MCF 10A (cell line): ENCODE data around the gene FAS. TPM values are rescaled to one million over a fixed set of nuclear protein-coding genes. Genes with fewer than 3 reads are reported as not detected.

ENCODE experiments used
- BruUV-seq: library from RNA; stranded (reverse); fragments of 400-500 nt; replicated peaks from 2 replicates; lab custom pipeline; 2021; lab: Mats Ljungman, UMichigan
- CTCF ChIA-PET: fragments of 300-600 bp; sonication (Branson Sonifier 250); formaldehyde crosslinking; extraction: SDS; loops from one replicate; lab custom pipeline; 2021; ENCODE audit warnings: antibody characterized with exemption, inconsistent platforms; lab: Yijun Ruan, JAX
- POLR2A ChIA-PET: fragments of 300-600, 350-650 bp; sonication (Branson Sonifier 250); formaldehyde crosslinking; extraction: SDS; loops from one replicate; lab custom pipeline; 2020; ENCODE audit warnings: antibody characterized with exemption, inconsistent platforms; lab: Yijun Ruan, JAX
- DNase-seq: peaks from one replicate; pipeline ENCODE4 v3.0.0-alpha.2; 2018; ENCODE audit not compliant: unreplicated experiment
- H3K27ac Mint-ChIP-seq: one replicate; pipeline ENCODE4 v1.8.0; 2022; ENCODE audit warnings: mild to moderate bottlenecking, low read depth, mixed read lengths; ENCODE audit not compliant: unreplicated experiment
- H3K27me3 Mint-ChIP-seq: one replicate; pipeline ENCODE4 v1.8.0; 2022; ENCODE audit warnings: mixed read lengths; ENCODE audit not compliant: insufficient read depth, unreplicated experiment
- H3K36me3 Mint-ChIP-seq: one replicate; pipeline ENCODE4 v1.8.0; 2022; ENCODE audit warnings: mild to moderate bottlenecking, moderate library complexity, mixed read lengths; ENCODE audit not compliant: insufficient read depth, unreplicated experiment
- H3K4me1 Mint-ChIP-seq: one replicate; pipeline ENCODE4 v1.8.0; 2022; ENCODE audit warnings: mixed read lengths; ENCODE audit not compliant: insufficient read depth, unreplicated experiment
- H3K4me3 Mint-ChIP-seq: one replicate; pipeline ENCODE4 v1.8.0; 2022; ENCODE audit warnings: mild to moderate bottlenecking, moderate library complexity, mixed read lengths; ENCODE audit not compliant: unreplicated experiment
- H3K9me3 Mint-ChIP-seq: one replicate; pipeline ENCODE4 v1.8.0; 2022; ENCODE audit warnings: mixed read lengths; ENCODE audit not compliant: unreplicated experiment
- intact Hi-C: fragments of 100-400 bp; cut with micrococcal nuclease; formaldehyde crosslinking; loops from 2 replicates; pipeline ENCODE4 v1.14.1; 2022
- total RNA-seq: library from RNA; stranded (reverse); gene quantifications from 2 replicates; pipeline ENCODE4 v1.2.3, GENCODE V29; 2022
- TF ChIP-seq, protein P1 (sequence below): fragments of 200-600 bp; IDR thresholded peaks from one replicate; pipeline ENCODE4 v1.8.0; 2022; ENCODE audit warnings: antibody characterized with exemption, mild to moderate bottlenecking; ENCODE audit not compliant: unreplicated experiment

The FAS gene
- total RNA-seq, 1 experiment from 2014 or later: 60.2 TPM

DNA sequence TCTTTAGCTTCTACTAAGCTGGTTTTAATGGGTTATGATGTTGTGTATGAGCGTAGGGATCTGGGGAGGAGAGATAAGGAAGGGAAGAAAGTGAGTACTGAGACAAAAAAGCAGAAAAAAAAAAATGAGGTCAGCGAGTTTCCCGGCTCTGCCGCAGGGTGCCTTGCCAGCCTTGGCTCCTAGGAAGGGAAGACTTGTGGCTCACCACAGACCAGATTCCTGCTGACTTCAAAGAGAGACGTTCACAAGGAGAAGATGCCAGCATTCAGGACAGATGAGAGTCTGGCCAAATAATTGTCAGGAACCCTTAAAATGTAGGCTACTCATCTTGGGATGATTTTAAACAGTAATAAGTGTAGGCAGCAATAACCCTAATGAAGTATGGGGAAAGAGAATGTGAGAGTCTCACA, 11.4 kb upstream of the FAS start:
- intact Hi-C loops: no loop called here
- Mint-ChIP-seq H3K4me3 (no peak overlapping the region), H3K36me3 (peaks cover 6% of the 10 kb centered on the region)

DNA sequence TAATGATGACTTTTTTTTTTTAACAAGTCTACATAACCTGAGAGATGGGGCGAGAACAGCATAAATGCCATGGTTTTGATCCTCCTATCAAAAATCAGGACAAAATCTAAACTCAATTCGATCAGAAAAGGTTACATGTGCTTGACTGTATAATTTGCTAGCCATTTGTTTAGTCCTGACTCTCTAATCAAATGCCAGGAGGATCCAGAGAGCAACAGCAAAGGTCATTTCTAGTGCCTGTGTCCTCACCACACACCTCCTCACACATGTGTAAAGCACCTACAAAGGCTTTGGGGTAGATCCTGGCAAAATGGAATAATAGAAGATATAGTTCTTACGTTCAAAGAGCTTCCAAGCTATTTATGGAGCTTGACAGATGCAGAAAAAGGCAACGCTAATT, 11.0 kb upstream of the FAS start:
- CTCF ChIA-PET: interaction anchor here (1.4 to 3.4 kb wide), 2 partner anchors 46 to 144 kb away, joined by 7 to 33 read pairs; no protein-coding TSS in a partner anchor
- POLR2A ChIA-PET: interaction anchor here (0.6 to 3.8 kb wide), 4 partner anchors 11 to 1664 kb away, joined by 4 to 29 read pairs (median 8); partner anchors contain the start of gene FAS
- H3K27ac Mint-ChIP-seq: peak overlapping the region; percentile 68

More for the DNA sequence above, 11.4 kb upstream of the FAS start:
- BruUV-seq: no TSS peak
- POLR2A ChIA-PET: interaction anchor here (0.9 to 1.8 kb wide), 5 partner anchors 8 to 97 kb away, joined by 3 to 10 read pairs (median 3); partner anchors contain the start of gene FAS
- CTCF ChIA-PET: interaction anchor here (0.6 to 3.4 kb wide), 9 partner anchors 8 to 1376 kb away, joined by 4 to 33 read pairs (median 6); partner anchors contain the start of gene FAS
- Mint-ChIP-seq H3K9me3 (no peaks in the 10 kb centered on the region), H3K4me1 (peaks cover 14% of the 10 kb centered on the region), H3K27me3 (no peaks in the 10 kb centered on the region), H3K27ac (peak overlapping the region; percentile 68)
- DNase-seq: peak; percentile 67
- TF ChIP-seq, protein P1, sequence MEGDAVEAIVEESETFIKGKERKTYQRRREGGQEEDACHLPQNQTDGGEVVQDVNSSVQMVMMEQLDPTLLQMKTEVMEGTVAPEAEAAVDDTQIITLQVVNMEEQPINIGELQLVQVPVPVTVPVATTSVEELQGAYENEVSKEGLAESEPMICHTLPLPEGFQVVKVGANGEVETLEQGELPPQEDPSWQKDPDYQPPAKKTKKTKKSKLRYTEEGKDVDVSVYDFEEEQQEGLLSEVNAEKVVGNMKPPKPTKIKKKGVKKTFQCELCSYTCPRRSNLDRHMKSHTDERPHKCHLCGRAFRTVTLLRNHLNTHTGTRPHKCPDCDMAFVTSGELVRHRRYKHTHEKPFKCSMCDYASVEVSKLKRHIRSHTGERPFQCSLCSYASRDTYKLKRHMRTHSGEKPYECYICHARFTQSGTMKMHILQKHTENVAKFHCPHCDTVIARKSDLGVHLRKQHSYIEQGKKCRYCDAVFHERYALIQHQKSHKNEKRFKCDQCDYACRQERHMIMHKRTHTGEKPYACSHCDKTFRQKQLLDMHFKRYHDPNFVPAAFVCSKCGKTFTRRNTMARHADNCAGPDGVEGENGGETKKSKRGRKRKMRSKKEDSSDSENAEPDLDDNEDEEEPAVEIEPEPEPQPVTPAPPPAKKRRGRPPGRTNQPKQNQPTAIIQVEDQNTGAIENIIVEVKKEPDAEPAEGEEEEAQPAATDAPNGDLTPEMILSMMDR: no peak

DNA sequence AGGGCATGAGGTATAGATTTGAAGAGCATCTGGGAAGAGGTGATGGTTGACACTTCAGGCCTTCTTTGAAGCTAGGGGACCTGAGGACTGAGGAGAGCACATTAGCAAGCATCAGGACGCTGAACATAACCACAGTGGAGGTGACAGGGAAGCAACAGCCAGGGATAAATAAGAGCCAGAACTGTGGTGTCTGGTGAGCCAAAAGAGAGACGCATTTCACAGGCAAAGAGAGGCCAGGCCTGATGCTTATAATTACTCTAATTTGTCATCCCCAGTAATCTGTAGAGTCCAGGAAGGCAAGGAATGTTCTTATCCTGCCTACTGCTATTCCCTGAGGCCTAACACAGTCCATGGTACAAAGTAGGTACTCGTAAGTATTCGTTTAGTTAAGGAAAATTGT, 10.4 kb upstream of the FAS start:
- Mint-ChIP-seq H3K4me1 (peaks cover 8% of the 10 kb centered on the region), H3K4me3 (no peak overlapping the region), H3K36me3 (peaks cover under 1% of the 10 kb centered on the region), H3K9me3 (no peaks in the 10 kb centered on the region), H3K27ac (no peak overlapping the region), H3K27me3 (no peaks in the 10 kb centered on the region)
- CTCF ChIA-PET: interaction anchor here (1.0 to 3.4 kb wide), 3 partner anchors 47 to 234 kb away, joined by 3 to 33 read pairs (median 7); no protein-coding TSS in a partner anchor
- TF ChIP-seq, protein P1: no peak
- DNase-seq: no peak
- BruUV-seq: no TSS peak
- POLR2A ChIA-PET: interaction anchor here (0.6 to 3.8 kb wide), 3 partner anchors 12 to 1663 kb away, joined by 4 to 29 read pairs (median 5); partner anchors contain the start of gene FAS
- intact Hi-C loops: no loop called here

More for the DNA sequence above, 11.0 kb upstream of the FAS start:
- DNase-seq: no peak
- Mint-ChIP-seq H3K4me3 (no peak overlapping the region), H3K9me3 (no peaks in the 10 kb centered on the region), H3K27me3 (no peaks in the 10 kb centered on the region), H3K4me1 (peaks cover 14% of the 10 kb centered on the region), H3K36me3 (peaks cover 6% of the 10 kb centered on the region)
- BruUV-seq: no TSS peak
- TF ChIP-seq, protein P1: no peak
- intact Hi-C loops: no loop called here

DNA sequence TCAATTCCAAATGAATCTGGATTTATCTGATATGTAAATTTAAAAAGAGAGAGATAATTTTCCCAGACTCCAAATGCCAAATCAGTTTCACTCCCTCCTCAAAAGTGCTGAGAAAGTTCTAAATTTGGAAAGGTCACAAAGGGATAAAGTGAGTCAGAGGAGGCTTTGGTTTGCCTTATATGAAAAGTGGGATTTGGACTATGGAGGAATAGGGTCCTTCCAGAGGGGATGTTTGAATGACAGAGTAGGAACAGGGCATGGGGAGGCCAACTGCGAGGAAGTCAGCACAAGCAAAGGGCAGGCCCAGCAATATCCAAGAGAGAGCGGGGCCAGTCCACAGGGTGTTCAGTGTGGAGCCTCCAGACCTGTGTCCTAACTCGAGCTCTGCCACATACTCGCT, 9.8 kb upstream of the FAS start:
- H3K27ac Mint-ChIP-seq: no peak overlapping the region
- no peaks in the 10 kb centered on the region for H3K27me3 Mint-ChIP-seq
- H3K4me3 Mint-ChIP-seq: no peak overlapping the region
- intact Hi-C loops: no loop called here
- BruUV-seq: no TSS peak
- H3K4me1 Mint-ChIP-seq: peaks cover 7% of the 10 kb centered on the region
- DNase-seq: no peak
- H3K36me3 Mint-ChIP-seq: no peaks in the 10 kb centered on the region
- ChIA-PET CTCF (interaction anchor here (0.6 to 3.4 kb wide), 4 partner anchors 13 to 233 kb away, joined by 3 to 33 read pairs (median 5); no protein-coding TSS in a partner anchor), POLR2A (interaction anchor here (1.7 to 3.8 kb wide), 2 partner anchors 8 to 11 kb away, joined by 4 to 29 read pairs; partner anchors contain the start of gene FAS)
- TF ChIP-seq, protein P1: no peak
- H3K9me3 Mint-ChIP-seq: no peaks in the 10 kb centered on the region
